Measurements from ENCODE around the gene IVD. TPM values are rescaled to one million over a fixed set of nuclear protein-coding genes. Genes with fewer than 3 reads are reported as not detected.

IVD gene
- total and polyA plus RNA-seq, 2 of the 8 experiments (the other 6 are each of a cell fraction or from before 2014, with no cell fraction given) = 55.2 to 78.8 TPM

GRCh38 chr15:40415226-40415625 lies 9.6 kb downstream of the IVD start (continued):
- TF ChIP-seq CHD7 (IDR thresholded peaks at IDR 0.05; ENCODE audit: insufficient replicate concordance, low read length) (no peak), CBX5 (IDR thresholded peaks at IDR 0.05; ENCODE audit: low read depth, low read length) (no peak), ASH2L (IDR thresholded peaks at IDR 0.05; ENCODE audit: low read length) (no peak), SUZ12 (IDR thresholded peaks at IDR 0.05; ENCODE audit: low read length) (no peak), JUN (IDR thresholded peaks at IDR 0.05; ENCODE audit: low read depth, low read length) (no peak), POLR2AphosphoS5 (IDR thresholded peaks at IDR 0.05; ENCODE audit: low read depth, low read length) (no peak), SP4 (IDR thresholded peaks at IDR 0.05; ENCODE audit: low read length) (no peak), JUND (IDR thresholded peaks at IDR 0.05; ENCODE audit: low read length) (no peak), CHD1 (IDR thresholded peaks at IDR 0.05; ENCODE audit: low read depth, low read length) (no peak), RNF2 (IDR thresholded peaks at IDR 0.05; ENCODE audit: borderline replicate concordance, low read depth, low read length, missing control alignments, poor library complexity, severe bottlenecking) (no peak)
